Endothelial cell of umbilical vein (primary cell): Measurements from ENCODE around the gene ATAD3A. TPM values are rescaled to one million over a fixed set of nuclear protein-coding genes. Genes with fewer than 3 reads are reported as not detected.
"Not testable (repeated sequence)": the region's sequence is repeated elsewhere in the genome, so short reads cannot be mapped to it uniquely, and the experiment has no call there.

Experiments
- BruUV-seq: library from RNA; stranded (reverse); fragments of 400-500 nt; replicated peaks from 2 replicates; lab custom pipeline; 2021; lab: Mats Ljungman, UMichigan
- CTCF ChIA-PET: fragments of 300-600, 350-600 bp; sonication (Branson Sonifier 250); formaldehyde crosslinking; loops from one replicate; lab custom pipeline; 2021; ENCODE audit warnings: antibody characterized with exemption, inconsistent platforms; lab: Charles Lee
- POLR2A ChIA-PET: fragments of 300-600, 350-600 bp; sonication (Branson Sonifier 250); formaldehyde crosslinking; loops from one replicate; lab custom pipeline; 2021; ENCODE audit warnings: antibody characterized with exemption, inconsistent platforms; lab: Charles Lee
- DNase-seq: peaks from one replicate; pipeline ENCODE4 v3.0.0-alpha.2; 2011; ENCODE audit warnings: low read depth, low spot score
- FAIRE-seq: peaks from 2 replicates; lab custom pipeline; 2011; peaks lifted over from hg19 to GRCh38; lab: Jason Lieb, UNC
- H2AFZ ChIP-seq: 2 replicates; pipeline ENCODE4 v1.6.0; 2012; ENCODE audit warnings: low read depth, low read length, control low read depth, inconsistent platforms
- H3K27ac ChIP-seq: 2 replicates; pipeline ENCODE4 v1.5.1; 2011; ENCODE audit warnings: low read depth, mild to moderate bottlenecking, control low read depth, low read length, moderate library complexity; ENCODE audit not compliant: insufficient read depth
- H3K27me3 ChIP-seq, 2 experiments: 2 replicates each; pipeline versions ENCODE4 v1.6.0 to v1.6.1; 2011; ENCODE audit warnings: low read length in 2 of 2, mixed read lengths in 1 of 2; ENCODE audit not compliant: control insufficient read depth in 2 of 2, insufficient read depth in 2 of 2
- H3K36me3 ChIP-seq, 2 experiments: 2 replicates in 1 of 2; 3 replicates in 1 of 2; pipeline ENCODE4 v1.5.1; 2011; ENCODE audit warnings: low read length in 2 of 2, mild to moderate bottlenecking in 1 of 2, moderate library complexity in 1 of 2; ENCODE audit not compliant: control insufficient read depth in 2 of 2, insufficient read depth in 2 of 2; ENCODE audit errors: extremely low read depth in 1 of 2
- H3K4me1 ChIP-seq: 3 replicates; pipeline ENCODE4 v1.5.1; 2011; ENCODE audit warnings: mild to moderate bottlenecking, low read length; ENCODE audit not compliant: control insufficient read depth, insufficient read depth; ENCODE audit errors: extremely low read depth
- H3K4me2 ChIP-seq: 2 replicates; pipeline ENCODE4 v1.6.1; 2011; ENCODE audit warnings: low read length, control low read depth, mixed read lengths; ENCODE audit not compliant: insufficient read depth
- H3K4me3 ChIP-seq, 3 experiments: fragments of 200-600 bp in 1 of 3; sonication (generic), shearing (Covaris generic) in 1 of 3; replicated peaks in 1 of 3; 2 replicates each; pipeline ENCODE4 v1.5.1; 2011 to 2016; ENCODE audit warnings: control low read depth in 3 of 3, low read length in 3 of 3, mild to moderate bottlenecking in 2 of 3, inconsistent platforms in 1 of 3, low read depth in 1 of 3, moderate library complexity in 1 of 3; ENCODE audit not compliant: insufficient read depth in 1 of 3
- H3K79me2 ChIP-seq: 2 replicates; pipeline ENCODE4 v1.6.0; 2012; ENCODE audit warnings: low read length, inconsistent platforms; ENCODE audit not compliant: control insufficient read depth, insufficient read depth
- H3K9ac ChIP-seq: replicated peaks from 2 replicates; pipeline ENCODE3; 2011; ENCODE audit warnings: low read length, control low read depth; ENCODE audit not compliant: insufficient read depth; ENCODE audit errors: extremely low read depth
- H3K9me1 ChIP-seq: replicated peaks from 3 replicates; pipeline ENCODE4 v1.6.0; 2011; ENCODE audit warnings: mild to moderate bottlenecking, low read length; ENCODE audit not compliant: control insufficient read depth, insufficient read depth; ENCODE audit errors: extremely low read depth
- H3K9me3 ChIP-seq: replicated peaks from 2 replicates; pipeline ENCODE4 v1.5.1; 2012; ENCODE audit warnings: low read length, inconsistent platforms; ENCODE audit not compliant: control insufficient read depth, insufficient read depth
- H4K20me1 ChIP-seq: replicated peaks from 2 replicates; pipeline ENCODE3; 2011; ENCODE audit warnings: mild to moderate bottlenecking, low read length; ENCODE audit not compliant: control insufficient read depth, insufficient read depth; ENCODE audit errors: extremely low read depth
- EZH2 ChIP-seq: IDR thresholded peaks from 2 replicates; pipeline ENCODE4 v1.6.1; 2012; ENCODE audit warnings: borderline replicate concordance, low read depth, mild to moderate bottlenecking, moderate library complexity, low read length, inconsistent platforms; ENCODE audit not compliant: severe bottlenecking
- FOS ChIP-seq: IDR thresholded peaks from 2 replicates; pipeline ENCODE4 v1.6.1; 2011; ENCODE audit warnings: mild to moderate bottlenecking, low read length, moderate library complexity, borderline replicate concordance; ENCODE audit not compliant: insufficient read depth
- GATA2 ChIP-seq: IDR thresholded peaks from 2 replicates; pipeline ENCODE4 v1.7.0; 2011; ENCODE audit warnings: low read depth, mild to moderate bottlenecking, moderate library complexity, mixed read lengths, low read length; ENCODE audit not compliant: insufficient read length, insufficient read depth
- JUN ChIP-seq: IDR thresholded peaks from 2 replicates; pipeline ENCODE4 v1.6.1; 2011; ENCODE audit warnings: borderline replicate concordance, low read depth; ENCODE audit not compliant: insufficient read length, insufficient read depth
- MAX ChIP-seq: IDR thresholded peaks from 2 replicates; pipeline ENCODE4 v1.6.1; 2011; ENCODE audit not compliant: insufficient read depth, insufficient read length
- MYC ChIP-seq: IDR thresholded peaks from one replicate; pipeline ENCODE4 v1.6.1; 2011; ENCODE audit warnings: mild to moderate bottlenecking, low read depth, low read length
- POLR2A ChIP-seq: IDR thresholded peaks from 2 replicates; pipeline ENCODE4 v1.6.1; 2012; ENCODE audit warnings: low read depth, mild to moderate bottlenecking, control low read depth, low read length
- POLR2AphosphoS5 ChIP-seq: IDR thresholded peaks from 2 replicates; pipeline ENCODE4 v1.6.1; 2012; ENCODE audit warnings: low read depth, mild to moderate bottlenecking, control low read depth, low read length, moderate library complexity; ENCODE audit not compliant: insufficient read depth
- dilution Hi-C: fragments of 300-500 bp; cut with MboI; formaldehyde crosslinking; loops from one replicate; pipeline ENCODE4 v1.15.0; 2019; ENCODE audit warnings: low sequenced_read_pairs; ENCODE audit not compliant: extremely low pct_ligation_motif_present
- intact Hi-C: fragments of 100-400 bp; cut with micrococcal nuclease; formaldehyde crosslinking; loops from one replicate; pipeline ENCODE4 v1.10.0; 2022
- polyA plus RNA-seq, 4 experiments: library from polyadenylated mRNA; depleted of rRNA in 3 of 4; stranded (reverse) in 3 of 4; unstranded in 1 of 4; fragments of >200 nt; gene quantifications; 2 replicates each; pipeline versions ENCODE4 v1.2.1 to v1.2.3, GENCODE V29; 2011 to 2012; ENCODE audit warnings: missing spikeins in 1 of 4
- total RNA-seq: library from RNA; stranded (reverse); gene quantifications from 2 replicates; pipeline ENCODE4 v1.2.3, GENCODE V29; 2021
- TF ChIP-seq, protein P1 (sequence below), 2 donors: IDR thresholded peaks; 1 replicate in 1 of 2; 2 replicates in 1 of 2; pipeline ENCODE4 v1.5.1; 2011; ENCODE audit warnings: low read length in 2 of 2, mild to moderate bottlenecking in 2 of 2, moderate library complexity in 2 of 2, control low read depth in 1 of 2, inconsistent platforms in 1 of 2, low read depth in 1 of 2; ENCODE audit not compliant: insufficient read depth in 1 of 2; ENCODE audit errors: extremely low read depth in 1 of 2

The ATAD3A gene
- total and polyA plus RNA-seq, 2 donors (not counting 3 experiments of a cell fraction or from before 2014, with no cell fraction given): 24.9 to 55.2 TPM

DNA sequence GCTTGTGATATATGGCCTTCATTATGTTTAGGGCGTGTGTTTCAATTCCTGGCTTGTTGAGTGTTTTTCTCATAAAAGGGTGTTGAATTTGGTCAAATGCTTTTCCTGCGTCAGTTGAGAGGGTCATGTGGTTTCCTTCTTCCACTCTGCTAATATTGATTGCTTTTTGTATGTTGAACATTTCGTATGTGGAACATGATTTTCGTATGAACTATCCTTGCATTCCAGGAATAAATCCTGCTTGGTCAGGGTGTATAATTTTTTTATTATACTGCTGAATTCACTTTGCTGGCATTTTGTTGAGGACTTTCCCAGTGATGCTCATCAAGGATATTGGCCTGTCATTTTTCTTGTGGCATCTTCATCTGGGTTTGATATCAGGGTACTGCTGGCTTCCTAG is 4.7 kb upstream of the ATAD3A start:
- no peak overlapping the region for H3K9ac ChIP-seq
- DNase-seq (no peak), FAIRE-seq (no peak)
- no TSS peak for BruUV-seq
- H4K20me1 ChIP-seq: no peaks in the 10 kb centered on the region
- no peak overlapping the region for H2AFZ ChIP-seq
- no peaks in the 10 kb centered on the region for H3K9me1 ChIP-seq
- dilution Hi-C loops (no loop called here), intact Hi-C loops (no loop called here)
- CTCF ChIA-PET: no interaction called here
- H3K4me3 ChIP-seq: no peak overlapping the region
- peaks cover 4% of the 10 kb centered on the region for H3K4me1 ChIP-seq
- no peak overlapping the region for H3K4me2 ChIP-seq
- no peaks in the 10 kb centered on the region for H3K9me3 ChIP-seq
- no peaks in the 10 kb centered on the region for H3K79me2 ChIP-seq
- no peaks in the 10 kb centered on the region for H3K36me3 ChIP-seq
- no peak overlapping the region for H3K27ac ChIP-seq
- POLR2A ChIA-PET: no interaction called here
- H3K27me3 ChIP-seq: no peaks in the 10 kb centered on the region
- TF ChIP-seq POLR2A (no peak), MYC (no peak), GATA2 (no peak), EZH2 (no peak), POLR2AphosphoS5 (no peak), JUN (no peak), FOS (no peak), MAX (no peak)
- TF ChIP-seq, protein P1, sequence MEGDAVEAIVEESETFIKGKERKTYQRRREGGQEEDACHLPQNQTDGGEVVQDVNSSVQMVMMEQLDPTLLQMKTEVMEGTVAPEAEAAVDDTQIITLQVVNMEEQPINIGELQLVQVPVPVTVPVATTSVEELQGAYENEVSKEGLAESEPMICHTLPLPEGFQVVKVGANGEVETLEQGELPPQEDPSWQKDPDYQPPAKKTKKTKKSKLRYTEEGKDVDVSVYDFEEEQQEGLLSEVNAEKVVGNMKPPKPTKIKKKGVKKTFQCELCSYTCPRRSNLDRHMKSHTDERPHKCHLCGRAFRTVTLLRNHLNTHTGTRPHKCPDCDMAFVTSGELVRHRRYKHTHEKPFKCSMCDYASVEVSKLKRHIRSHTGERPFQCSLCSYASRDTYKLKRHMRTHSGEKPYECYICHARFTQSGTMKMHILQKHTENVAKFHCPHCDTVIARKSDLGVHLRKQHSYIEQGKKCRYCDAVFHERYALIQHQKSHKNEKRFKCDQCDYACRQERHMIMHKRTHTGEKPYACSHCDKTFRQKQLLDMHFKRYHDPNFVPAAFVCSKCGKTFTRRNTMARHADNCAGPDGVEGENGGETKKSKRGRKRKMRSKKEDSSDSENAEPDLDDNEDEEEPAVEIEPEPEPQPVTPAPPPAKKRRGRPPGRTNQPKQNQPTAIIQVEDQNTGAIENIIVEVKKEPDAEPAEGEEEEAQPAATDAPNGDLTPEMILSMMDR (IDR thresholded peaks at IDR 0.05; ENCODE audit: extremely low read depth in 1 of 2, insufficient read depth in 1 of 2, low read depth in 1 of 2, low read length in 2 of 2): no peak

DNA sequence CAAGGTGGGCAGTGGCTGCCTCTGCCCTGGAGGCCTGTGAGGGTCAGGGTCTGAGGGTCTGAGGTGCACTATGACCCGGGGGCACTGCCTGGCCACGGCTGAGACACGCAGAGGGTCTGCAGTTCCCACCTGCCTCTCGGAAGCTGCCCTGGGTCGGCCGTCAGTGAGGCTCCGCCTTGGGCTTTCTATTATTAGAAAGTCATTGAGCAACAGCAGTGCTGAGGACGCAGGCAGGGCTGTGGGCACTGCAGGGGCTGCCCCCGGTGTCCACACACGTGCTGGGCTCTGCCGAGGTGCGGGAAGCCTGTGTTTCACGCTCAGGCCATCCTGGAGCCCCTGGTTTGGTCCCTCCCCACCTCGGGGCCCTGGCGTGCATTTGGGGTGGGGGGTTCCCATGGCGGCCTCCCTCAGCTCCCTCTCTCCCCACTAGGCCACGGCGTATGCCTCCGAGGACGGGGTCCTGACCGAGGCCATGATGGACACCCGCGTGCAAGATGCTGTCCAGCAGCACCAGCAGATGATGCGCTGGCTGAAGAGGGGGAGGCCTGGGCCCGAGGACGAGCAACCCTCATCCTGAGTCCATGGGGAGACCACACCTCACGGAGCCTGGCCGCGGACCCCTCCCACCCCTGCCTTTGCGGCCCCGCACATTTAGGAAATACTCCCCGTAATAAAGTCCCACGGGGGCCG is 3.0 kb upstream of the ATAD3A start:
- H3K36me3 ChIP-seq, H3K9ac ChIP-seq, H2AFZ ChIP-seq, dilution Hi-C loops, POLR2A ChIA-PET, H3K4me2 ChIP-seq, H3K27me3 ChIP-seq, FAIRE-seq, H3K9me3 ChIP-seq, H3K4me3 ChIP-seq, intact Hi-C loops, H3K9me1 ChIP-seq, H3K4me1 ChIP-seq, DNase-seq, CTCF ChIA-PET, H4K20me1 ChIP-seq, H3K27ac ChIP-seq, BruUV-seq: not testable (repeated sequence)
- peaks cover 11% of the 10 kb centered on the region for H3K79me2 ChIP-seq

- H3K27ac ChIP-seq, H3K9me3 ChIP-seq, CTCF ChIA-PET, H3K4me3 ChIP-seq, FAIRE-seq, dilution Hi-C loops, BruUV-seq, H2AFZ ChIP-seq, H3K9me1 ChIP-seq, H3K4me1 ChIP-seq, DNase-seq, POLR2A ChIA-PET, H3K36me3 ChIP-seq, H3K27me3 ChIP-seq, H3K4me2 ChIP-seq, H4K20me1 ChIP-seq, intact Hi-C loops, H3K9ac ChIP-seq: not testable (repeated sequence)
- peaks cover 13% of the 10 kb centered on the region for H3K79me2 ChIP-seq
Measured at GRCh38 chr1:1509465-1509850, 2.5 kb upstream of the ATAD3A start.
